ENCODE data around the gene SNX27.
"Not testable (repeated sequence)": the region's sequence is repeated elsewhere in the genome, so short reads cannot be mapped to it uniquely, and the experiment has no call there.

Gene SNX27

GRCh38 chr1:151606384-151606783, 5.5 kb upstream of the SNX27 start:
- DNase-seq = peak; percentile 38

GRCh38 chr1:151606857-151607256, 5.0 kb upstream of the SNX27 start:
- DNase-seq = no peak

- DNase-seq = no peak
Measured at GRCh38 chr1:151610142-151610541, 1.7 kb upstream of the SNX27 start.

- peak; percentile 53 for DNase-seq
Measured at GRCh38 chr1:151611288-151611790, 511 bp upstream of the SNX27 start.

- DNase-seq = peak; percentile 16
Measured at GRCh38 chr1:151612501-151613281, 841 bp downstream of the SNX27 start.

- no peak for DNase-seq
Measured at GRCh38 chr1:151613282-151613780, 1.5 kb downstream of the SNX27 start.

GRCh38 chr1:151615711-151616504, 4.1 kb downstream of the SNX27 start:
- DNase-seq = no peak

- DNase-seq = no peak
Measured at GRCh38 chr1:151616505-151616849, 4.6 kb downstream of the SNX27 start.

GRCh38 chr1:151618003-151618402, 6.2 kb downstream of the SNX27 start:
- DNase-seq = no peak

GRCh38 chr1:151618470-151618869, 6.6 kb downstream of the SNX27 start:
- no peak for DNase-seq

- not testable (repeated sequence) for DNase-seq
Measured at GRCh38 chr1:151618996-151619395, 7.1 kb downstream of the SNX27 start.

GRCh38 chr1:151619489-151620093, 7.7 kb downstream of the SNX27 start:
- peak; percentile 52 for DNase-seq

- no peak for DNase-seq
Measured at GRCh38 chr1:151620286-151620685, 8.4 kb downstream of the SNX27 start.

- DNase-seq = no peak
Measured at GRCh38 chr1:151621351-151621750, 9.5 kb downstream of the SNX27 start.

- DNase-seq = no peak
Measured at GRCh38 chr1:151624783-151625182, 12.9 kb downstream of the SNX27 start.

- no peak for DNase-seq
Measured at GRCh38 chr1:151626740-151627334, 15.0 kb downstream of the SNX27 start.

- no peak for DNase-seq
Measured at GRCh38 chr1:151629278-151629677, 17.4 kb downstream of the SNX27 start.

- peak; percentile 66 for DNase-seq
Measured at GRCh38 chr1:151635479-151636072, 23.7 kb downstream of the SNX27 start.

- no peak for DNase-seq
Measured at GRCh38 chr1:151638074-151638775, 26.4 kb downstream of the SNX27 start.

- no peak for DNase-seq
Measured at GRCh38 chr1:151638812-151639211, 27.0 kb downstream of the SNX27 start.

- DNase-seq = peak; percentile 76
Measured at GRCh38 chr1:151639466-151639865, 27.6 kb downstream of the SNX27 start.

- no peak for DNase-seq
Measured at GRCh38 chr1:151641229-151641628, 29.4 kb downstream of the SNX27 start.
